Colonic mucosa (tissue), 4 donors: ENCODE data around the gene GRM7. TPM values are rescaled to one million over a fixed set of nuclear protein-coding genes. Genes with fewer than 3 reads are reported as not detected.

Experiments
- DNase-seq: peaks from one replicate; pipeline ENCODE4 v3.0.0-alpha.2; 2020
- H3K27ac ChIP-seq: fragments of 200-600 bp; one replicate; pipeline ENCODE4 v1.8.0; 2021
- H3K27me3 ChIP-seq: fragments of 200-600 bp; one replicate; pipeline ENCODE4 v1.8.0; 2021
- H3K36me3 ChIP-seq: fragments of 200-600 bp; one replicate; pipeline ENCODE4 v1.8.0; 2021
- H3K4me1 ChIP-seq: fragments of 200-600 bp; one replicate; pipeline ENCODE4 v1.8.0; 2021; ENCODE audit warnings: mild to moderate bottlenecking
- H3K4me3 ChIP-seq: fragments of 200-600 bp; one replicate; pipeline ENCODE4 v1.8.0; 2021
- H3K9ac ChIP-seq, 2 donors: one replicate each; pipeline ENCODE4 v1.7.0; 2013; ENCODE audit warnings: control low read depth in 2 of 2, low read depth in 2 of 2, low read length in 2 of 2
- H3K9me3 ChIP-seq: fragments of 200-600 bp; one replicate; pipeline ENCODE4 v1.8.0; 2021
- intact Hi-C: fragments of 100-400 bp; cut with DNase I; formaldehyde crosslinking; loops from one replicate; pipeline ENCODE4 v1.14.1; 2022
- total RNA-seq, 2 donors: library from RNA; stranded (reverse); fragmentation: NEBNext Ultra II Directional in 1 of 2; extraction: Animal tissue kit (Norgen Biotek cat#: 25700) in 1 of 2; gene quantifications; one replicate each; pipeline ENCODE4 v1.2.1, GENCODE V29; 2021
- TF ChIP-seq, protein P1 (sequence below): fragments of 200-600 bp; IDR thresholded peaks from one replicate; pipeline ENCODE4 v1.8.0; 2022; ENCODE audit warnings: antibody characterized with exemption, mild to moderate bottlenecking
- donor health status: healthy.
- donor health status: DM: no; HTN: no; CAD: no.
- donor health status: DM: no; HTN: no; CAD: no.

Gene GRM7
- total RNA-seq, 2 donors from 2014 or later, result 0.15 to 0.66 TPM

GRCh38 chr3:7728566-7729519, 867.9 kb downstream of the GRM7 start:
- Histone ChIP-seq H3K36me3 (no peaks in the 10 kb centered on the region), H3K4me3 (no peak overlapping the region), H3K9ac (no peak overlapping the region), H3K27me3 (no peaks in the 10 kb centered on the region), H3K9me3 (no peaks in the 10 kb centered on the region), H3K4me1 (no peaks in the 10 kb centered on the region), H3K27ac (no peak overlapping the region)
- TF ChIP-seq, protein P1, sequence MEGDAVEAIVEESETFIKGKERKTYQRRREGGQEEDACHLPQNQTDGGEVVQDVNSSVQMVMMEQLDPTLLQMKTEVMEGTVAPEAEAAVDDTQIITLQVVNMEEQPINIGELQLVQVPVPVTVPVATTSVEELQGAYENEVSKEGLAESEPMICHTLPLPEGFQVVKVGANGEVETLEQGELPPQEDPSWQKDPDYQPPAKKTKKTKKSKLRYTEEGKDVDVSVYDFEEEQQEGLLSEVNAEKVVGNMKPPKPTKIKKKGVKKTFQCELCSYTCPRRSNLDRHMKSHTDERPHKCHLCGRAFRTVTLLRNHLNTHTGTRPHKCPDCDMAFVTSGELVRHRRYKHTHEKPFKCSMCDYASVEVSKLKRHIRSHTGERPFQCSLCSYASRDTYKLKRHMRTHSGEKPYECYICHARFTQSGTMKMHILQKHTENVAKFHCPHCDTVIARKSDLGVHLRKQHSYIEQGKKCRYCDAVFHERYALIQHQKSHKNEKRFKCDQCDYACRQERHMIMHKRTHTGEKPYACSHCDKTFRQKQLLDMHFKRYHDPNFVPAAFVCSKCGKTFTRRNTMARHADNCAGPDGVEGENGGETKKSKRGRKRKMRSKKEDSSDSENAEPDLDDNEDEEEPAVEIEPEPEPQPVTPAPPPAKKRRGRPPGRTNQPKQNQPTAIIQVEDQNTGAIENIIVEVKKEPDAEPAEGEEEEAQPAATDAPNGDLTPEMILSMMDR, result no peak
- intact Hi-C loops, result no loop called here
- no peak for DNase-seq

- TF ChIP-seq, protein P1, result no peak
These were observed 873.0 kb downstream of the GRM7 start for GRCh38 chr3:7733933-7734332.

DNA sequence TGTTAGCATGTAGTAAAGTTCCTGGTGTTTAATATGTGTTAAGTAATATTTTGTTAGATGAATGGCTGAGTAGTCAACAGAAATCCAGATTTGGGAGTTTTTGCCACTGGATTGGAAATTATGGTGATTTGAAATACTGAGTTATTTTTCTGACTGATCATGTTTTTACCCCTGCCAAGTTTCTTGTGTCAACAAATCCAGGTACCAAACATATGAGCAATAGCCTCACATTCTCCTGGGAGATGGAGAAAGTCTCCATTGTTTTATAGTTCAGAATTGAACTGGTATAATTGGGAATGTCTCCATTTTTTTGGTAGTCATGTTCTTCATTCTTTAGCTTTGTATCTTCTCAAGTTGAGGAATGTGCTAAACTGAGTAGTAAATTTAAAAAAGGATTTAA, 873.5 kb downstream of the GRM7 start:
- intact Hi-C loops, result no loop called here

More at GRCh38 chr3:7733933-7734332, 873.0 kb downstream of the GRM7 start:
- no peak for DNase-seq
- Histone ChIP-seq H3K4me3 (no peak overlapping the region), H3K9ac (no peak overlapping the region), H3K27me3 (no peaks in the 10 kb centered on the region), H3K36me3 (no peaks in the 10 kb centered on the region), H3K9me3 (no peaks in the 10 kb centered on the region), H3K27ac (no peak overlapping the region), H3K4me1 (no peaks in the 10 kb centered on the region)
- intact Hi-C loops, result no loop called here

GRCh38 chr3:7737263-7737662, 876.3 kb downstream of the GRM7 start:
- TF ChIP-seq, protein P1, result no peak
- H3K9me3 ChIP-seq, result no peaks in the 10 kb centered on the region
- no peak overlapping the region for H3K9ac ChIP-seq
- H3K4me3 ChIP-seq, result no peak overlapping the region
- no peak overlapping the region for H3K27ac ChIP-seq
- DNase-seq, result no peak
- H3K27me3 ChIP-seq, result no peaks in the 10 kb centered on the region
- no peaks in the 10 kb centered on the region for H3K36me3 ChIP-seq
- intact Hi-C loops, result no loop called here
- H3K4me1 ChIP-seq, result no peaks in the 10 kb centered on the region

More for the DNA sequence above, 873.5 kb downstream of the GRM7 start:
- H3K9ac ChIP-seq, result no peak overlapping the region
- no peak overlapping the region for H3K27ac ChIP-seq
- H3K36me3 ChIP-seq, result no peaks in the 10 kb centered on the region
- H3K4me3 ChIP-seq, result no peak overlapping the region
- H3K9me3 ChIP-seq, result no peaks in the 10 kb centered on the region
- DNase-seq, result no peak
- TF ChIP-seq, protein P1, result no peak
- H3K4me1 ChIP-seq, result no peaks in the 10 kb centered on the region
- no peaks in the 10 kb centered on the region for H3K27me3 ChIP-seq

DNA sequence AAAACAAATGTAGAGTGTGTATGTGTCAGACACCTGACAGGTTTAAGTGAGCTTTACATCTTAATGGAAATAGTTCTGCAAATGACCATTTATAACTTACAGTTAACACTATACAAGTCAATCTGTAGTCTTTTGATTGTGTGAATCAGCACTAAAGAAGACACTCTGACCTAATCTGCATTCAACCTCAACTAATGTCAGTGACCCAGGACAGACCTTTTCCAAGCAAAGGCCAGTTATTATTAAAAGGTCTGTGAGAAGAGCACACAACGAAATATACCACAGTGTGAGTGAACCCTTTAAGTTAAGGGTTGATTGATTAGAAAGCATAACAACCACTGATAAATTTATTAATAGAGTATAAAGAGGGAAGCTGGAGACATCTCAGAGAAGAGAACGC, 878.8 kb downstream of the GRM7 start:
- Histone ChIP-seq H3K4me3 (no peak overlapping the region), H3K27ac (no peak overlapping the region), H3K9me3 (no peaks in the 10 kb centered on the region), H3K9ac (no peak overlapping the region), H3K36me3 (no peaks in the 10 kb centered on the region), H3K27me3 (no peaks in the 10 kb centered on the region), H3K4me1 (no peaks in the 10 kb centered on the region)
- no peak for DNase-seq
- TF ChIP-seq, protein P1, result no peak
- intact Hi-C loops, result no loop called here
